AG04450 (cell line): ENCODE measurements around the gene RNU1-2. TPM values are rescaled to one million over a fixed set of nuclear protein-coding genes. Genes with fewer than 3 reads are reported as not detected.
A peak's percentile ranks its signal among the peaks of the same experiment; 100 is the strongest.
"Not testable (repeated sequence)": the region's sequence is repeated elsewhere in the genome, so short reads cannot be mapped to it uniquely, and the experiment has no call there.

Source experiments
- CTCF ChIA-PET: fragments of 300-600, 350-600 bp; formaldehyde crosslinking; extraction: SDS; loops from one replicate; lab custom pipeline; 2022; ENCODE audit warnings: antibody characterized with exemption, inconsistent platforms; lab: Charles Lee
- POLR2A ChIA-PET: fragments of 350-600 bp; formaldehyde crosslinking; extraction: SDS; loops from one replicate; lab custom pipeline; 2021; ENCODE audit warnings: antibody characterized with exemption, inconsistent platforms; lab: Yijun Ruan, JAX
- DNase-seq: peaks from one replicate; pipeline ENCODE4 v3.0.0-alpha.2; 2011; ENCODE audit warnings: low read depth, low spot score
- H3K27ac ChIP-seq: one replicate; pipeline ENCODE4 v1.5.1; 2012; ENCODE audit warnings: low read depth, low read length, control low read depth
- H3K27me3 ChIP-seq: one replicate; pipeline ENCODE4 v1.6.0; 2012; ENCODE audit warnings: low read length; ENCODE audit not compliant: control insufficient read depth, insufficient read depth
- H3K4me3 ChIP-seq: 2 replicates; pipeline ENCODE4 v1.5.1; 2011; ENCODE audit warnings: mild to moderate bottlenecking, low read depth, low read length, control low read depth
- H3K9me3 ChIP-seq: 2 replicates; pipeline ENCODE4 v1.5.1; 2012; ENCODE audit warnings: low read length; ENCODE audit not compliant: control insufficient read depth, insufficient read depth
- CTCF ChIP-seq: IDR thresholded peaks from 2 replicates; pipeline ENCODE4 v1.5.1; 2011; ENCODE audit warnings: low read depth, low read length, control low read depth, inconsistent platforms
- polyA plus RNA-seq: library from polyadenylated mRNA; depleted of rRNA; stranded (reverse); fragments of >200 nt; gene quantifications from 2 replicates; pipeline ENCODE4 v1.2.3, GENCODE V29; 2011

Gene RNU1-2
- polyA plus RNA-seq, 1 experiment = not detected

- CTCF ChIA-PET, H3K4me3 ChIP-seq, POLR2A ChIA-PET, DNase-seq, H3K27ac ChIP-seq, H3K9me3 ChIP-seq, H3K27me3 ChIP-seq: not testable (repeated sequence)
Measured at GRCh38 chr1:16897653-16898052, 1.9 kb downstream of the RNU1-2 start.

- H3K9me3 ChIP-seq, CTCF ChIA-PET, POLR2A ChIA-PET, H3K27ac ChIP-seq, H3K4me3 ChIP-seq, H3K27me3 ChIP-seq, DNase-seq: not testable (repeated sequence)
Measured at GRCh38 chr1:16898298-16898697, 2.5 kb downstream of the RNU1-2 start.

- DNase-seq, POLR2A ChIA-PET: not testable (repeated sequence)
- CTCF ChIA-PET = interaction anchor here (1.3 kb wide), 1 partner anchor 190 kb away, joined by 3 read pairs; no protein-coding TSS in a partner anchor
Measured at GRCh38 chr1:16899020-16899419, 3.2 kb downstream of the RNU1-2 start.

GRCh38 chr1:16900751-16901150 lies 5.0 kb downstream of the RNU1-2 start:
- Histone ChIP-seq H3K27ac (no peak overlapping the region), H3K27me3 (no peaks in the 10 kb centered on the region), H3K9me3 (no peaks in the 10 kb centered on the region; the same call in 1 of the 2 replicates), H3K4me3 (no peak overlapping the region)
- CTCF ChIA-PET = no interaction called here
- no peak for DNase-seq
- POLR2A ChIA-PET = no interaction called here
- peak; percentile 29 for TF ChIP-seq CTCF

More at GRCh38 chr1:16899020-16899419, 3.2 kb downstream of the RNU1-2 start:
- H3K27me3 ChIP-seq, H3K4me3 ChIP-seq, H3K9me3 ChIP-seq, H3K27ac ChIP-seq: not testable (repeated sequence)

GRCh38 chr1:16901371-16901770 lies 5.6 kb downstream of the RNU1-2 start:
- H3K4me3 ChIP-seq, POLR2A ChIA-PET, H3K27ac ChIP-seq, H3K9me3 ChIP-seq, DNase-seq, H3K27me3 ChIP-seq: not testable (repeated sequence)
- CTCF ChIA-PET = interaction anchor here (0.6 kb wide), 1 partner anchor 280 kb away, joined by 4 read pairs; no protein-coding TSS in a partner anchor

GRCh38 chr1:16903054-16903453 lies 7.3 kb downstream of the RNU1-2 start:
- ChIA-PET POLR2A (interaction anchor here (1.9 kb wide), 1 partner anchor 389 kb away, joined by 8 read pairs; the partner anchor contains the start of gene RNU1-1), CTCF (interaction anchor here (1.7 kb wide), 1 partner anchor 58 kb away, joined by 5 read pairs; no protein-coding TSS in a partner anchor)
- no peak for TF ChIP-seq CTCF
- Histone ChIP-seq H3K4me3 (no peak overlapping the region), H3K27ac (no peak overlapping the region), H3K27me3 (no peaks in the 10 kb centered on the region), H3K9me3 (peaks cover 3% of the 10 kb centered on the region; the same call in 1 of the 2 replicates)
- no peak for DNase-seq

- POLR2A ChIA-PET = interaction anchor here (0.6 to 1.9 kb wide), 2 partner anchors 95 to 390 kb away, joined by 3 to 8 read pairs; partner anchors contain the start of gene RNU1-1
Measured at GRCh38 chr1:16903458-16903796, 7.6 kb downstream of the RNU1-2 start.

More at GRCh38 chr1:16903458-16903796, 7.6 kb downstream of the RNU1-2 start:
- Histone ChIP-seq H3K27ac (no peak overlapping the region), H3K9me3 (peaks cover 3% of the 10 kb centered on the region; the same call in 1 of the 2 replicates), H3K4me3 (peak overlapping the region; percentile 66), H3K27me3 (no peaks in the 10 kb centered on the region)
- CTCF ChIA-PET = interaction anchor here (1.7 kb wide), 1 partner anchor 57 kb away, joined by 5 read pairs; no protein-coding TSS in a partner anchor
- DNase-seq = no peak
- TF ChIP-seq CTCF = no peak
